GDM1 (cell line): ENCODE measurements around the gene SERINC2.
"Not testable (repeated sequence)": the region's sequence is repeated elsewhere in the genome, so short reads cannot be mapped to it uniquely, and the experiment has no call there.

ENCODE experiments used
- DNase-seq: peaks from one replicate; lab custom pipeline; 2025; lab: John Stamatoyannopoulos, UW

SERINC2 gene

DNA sequence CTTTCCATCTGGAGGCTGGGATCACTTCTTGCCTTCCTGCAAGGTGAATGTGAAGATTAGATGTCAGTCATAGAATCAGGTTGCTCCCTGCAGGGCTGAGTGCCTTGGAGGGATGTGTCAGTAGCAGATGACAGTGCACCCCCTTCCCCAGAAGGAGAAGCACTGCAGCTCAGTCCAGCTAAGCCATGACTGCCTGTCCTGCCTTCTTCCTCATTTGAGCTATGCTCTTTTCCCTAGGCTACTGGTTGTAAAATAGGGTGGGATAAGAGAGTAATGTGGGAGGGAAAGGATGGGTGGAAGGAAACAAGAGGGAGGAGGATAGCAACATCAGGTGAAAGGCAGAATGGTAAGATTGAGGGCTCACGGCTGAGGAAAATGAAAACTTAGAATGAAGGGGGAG, 29.0 kb upstream of the SERINC2 start:
- no peak for DNase-seq

DNA sequence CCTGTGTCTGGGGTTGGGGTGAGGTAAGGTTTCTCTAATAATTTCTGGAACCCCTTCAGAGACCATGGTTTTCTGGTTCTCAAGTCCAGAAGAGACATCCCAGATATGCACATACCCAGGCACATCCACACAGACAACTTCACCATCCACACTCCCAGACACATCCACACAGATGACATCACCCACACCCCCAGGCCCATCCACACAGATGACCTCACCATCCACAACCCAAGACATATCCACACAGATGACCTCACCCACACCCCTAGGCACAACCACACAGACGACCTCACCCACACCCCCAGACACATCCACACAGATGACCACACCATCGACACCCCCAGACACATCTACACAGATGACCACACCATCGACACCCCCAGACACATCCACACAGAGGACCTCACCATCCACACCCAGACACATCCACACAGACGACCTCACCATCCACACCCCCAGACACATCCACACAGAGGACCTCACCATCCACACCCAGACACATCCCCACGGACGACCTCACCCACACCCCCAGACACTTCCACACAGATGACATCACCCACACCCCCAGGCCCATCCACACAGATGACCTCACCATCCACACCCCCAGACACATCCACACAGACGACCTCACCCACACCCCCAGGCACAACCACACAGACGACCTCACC, 26.3 kb upstream of the SERINC2 start:
- DNase-seq: not testable (repeated sequence)

DNA sequence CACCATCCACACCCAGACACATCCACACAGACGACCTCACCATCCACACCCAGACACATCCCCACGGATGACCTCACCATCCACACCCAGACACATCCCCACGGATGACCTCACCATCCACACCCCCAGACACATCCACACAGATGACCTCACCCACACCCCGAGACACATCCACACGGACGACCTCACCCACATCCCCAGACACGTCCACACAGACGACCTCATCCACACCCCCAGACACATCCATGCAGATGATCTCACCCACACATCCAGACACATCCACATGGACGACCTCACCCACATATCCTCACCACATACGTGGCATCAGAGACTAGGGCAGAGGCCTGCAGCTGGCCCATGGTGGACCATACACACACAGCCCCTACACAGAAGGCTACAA, 25.4 kb upstream of the SERINC2 start:
- DNase-seq: no peak

DNA sequence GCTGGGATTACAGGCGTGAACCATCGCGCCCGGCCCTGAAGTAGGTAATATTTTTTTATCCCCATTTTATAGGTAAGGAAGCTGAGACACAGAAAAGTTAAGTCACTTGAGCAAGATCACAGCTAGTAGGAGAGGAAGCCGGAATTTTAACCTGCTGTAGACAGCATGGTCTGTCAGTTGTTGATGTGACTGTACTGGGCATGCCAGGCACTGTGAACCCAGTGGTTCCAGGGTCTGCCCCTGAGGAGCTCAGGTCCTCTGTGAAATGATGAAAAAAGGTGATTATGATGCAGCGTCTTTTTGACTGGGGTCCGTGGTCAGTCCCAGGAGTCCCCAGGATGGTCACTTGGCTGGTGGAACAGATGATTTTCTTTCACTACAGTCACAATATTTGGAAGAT, 23.4 kb upstream of the SERINC2 start:
- no peak for DNase-seq

DNA sequence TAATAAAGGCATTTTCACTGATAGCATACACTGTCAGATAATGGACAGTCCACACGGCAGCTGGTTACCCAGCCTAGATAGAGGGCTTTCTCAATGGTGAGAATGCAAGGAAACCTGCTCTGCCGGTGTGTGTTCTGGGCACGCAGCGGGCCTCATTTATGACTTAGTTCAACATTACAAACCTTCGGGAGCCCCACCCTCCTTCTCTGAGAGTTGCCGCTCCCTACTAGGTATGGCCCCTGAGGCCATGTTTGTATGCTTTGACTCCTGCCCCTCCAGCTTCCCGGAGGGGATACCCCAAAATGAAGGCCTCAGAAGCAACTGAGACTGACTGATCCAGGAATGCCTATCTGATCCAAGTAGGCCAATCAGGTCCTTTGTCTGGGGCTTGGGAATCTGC, 22.9 kb upstream of the SERINC2 start:
- DNase-seq: no peak

DNA sequence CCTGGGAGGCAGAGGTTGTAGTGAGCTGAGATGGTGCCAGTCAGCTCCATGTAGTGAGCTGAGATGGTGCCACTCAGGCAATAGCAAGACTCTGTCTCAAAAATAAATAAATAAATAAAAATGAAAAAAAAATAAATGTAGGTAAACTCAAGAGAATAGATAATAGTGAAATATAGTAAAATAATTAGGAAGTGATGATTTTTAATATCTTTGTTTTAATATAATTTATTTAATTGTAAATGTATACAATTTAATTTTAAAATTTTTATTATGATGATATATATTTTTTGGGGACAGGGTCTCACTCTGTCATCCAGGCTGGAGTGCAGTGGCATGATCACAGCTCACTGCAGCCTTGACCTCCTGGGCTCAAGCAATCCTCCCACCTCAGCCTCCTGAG, 19.6 kb upstream of the SERINC2 start:
- no peak for DNase-seq

DNA sequence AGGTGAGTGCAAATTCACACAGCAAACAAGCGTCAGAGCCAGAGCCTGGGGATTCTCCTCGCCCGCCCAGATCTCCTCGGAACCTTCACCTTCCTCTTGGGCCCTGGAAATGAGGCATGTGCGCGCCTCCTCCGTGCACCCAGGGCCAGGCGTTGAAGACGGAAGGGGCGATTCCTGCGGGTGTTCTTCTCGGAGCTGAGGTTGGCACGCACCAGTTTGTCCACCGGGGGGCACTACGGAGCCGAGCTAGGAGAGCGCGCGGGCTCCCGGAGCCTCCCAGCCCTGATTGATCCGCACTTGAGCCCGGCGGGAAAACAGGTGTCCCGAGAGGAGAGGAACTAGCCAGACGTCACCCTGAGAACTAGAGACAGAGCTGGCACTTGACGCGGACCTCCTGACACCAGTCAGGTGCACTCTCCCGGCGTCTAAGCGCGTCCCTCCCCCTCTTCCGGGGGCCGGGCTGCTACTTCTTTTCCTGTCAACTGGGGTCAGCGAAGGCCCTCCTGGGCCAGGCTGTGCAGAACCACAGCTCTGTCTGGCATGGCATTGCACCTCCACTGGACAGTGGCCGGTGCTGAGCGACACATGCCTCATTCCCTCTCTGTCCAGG, 18.3 kb upstream of the SERINC2 start:
- DNase-seq: peak; percentile 39

DNA sequence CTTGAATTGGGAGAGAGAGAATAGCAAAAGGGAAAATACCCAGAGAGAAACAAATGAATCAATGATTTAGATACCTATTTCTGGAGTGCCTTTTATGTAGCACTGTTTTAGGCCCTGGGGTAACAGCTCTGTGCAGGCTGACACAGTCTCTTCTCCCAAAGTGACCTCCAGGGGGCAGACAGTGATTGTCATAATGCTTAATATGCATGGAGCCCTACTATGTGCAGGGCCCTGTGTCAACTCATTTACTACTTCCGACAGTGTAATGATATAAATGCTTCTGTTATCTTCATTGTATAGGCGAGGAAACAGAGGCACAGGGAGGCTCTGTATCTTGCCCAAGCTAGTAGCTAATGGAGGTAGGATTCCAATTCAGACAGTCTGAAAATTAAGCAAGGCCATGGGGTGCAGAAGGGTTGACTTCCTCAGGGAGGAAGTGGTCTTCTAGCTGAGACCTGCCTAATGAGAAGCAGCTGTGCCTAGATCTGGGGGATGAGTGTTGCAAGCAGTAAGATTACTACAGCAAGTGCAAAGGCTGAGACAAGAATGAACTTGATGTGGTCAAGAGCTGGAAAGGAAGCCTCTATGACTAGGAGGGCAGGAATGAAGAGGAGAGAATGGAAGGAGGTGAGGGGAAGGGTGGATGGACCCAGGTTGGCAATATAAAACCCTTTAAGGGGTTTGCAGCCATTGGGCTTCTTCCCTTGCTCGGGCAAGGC, 16.2 kb upstream of the SERINC2 start:
- DNase-seq: no peak

DNA sequence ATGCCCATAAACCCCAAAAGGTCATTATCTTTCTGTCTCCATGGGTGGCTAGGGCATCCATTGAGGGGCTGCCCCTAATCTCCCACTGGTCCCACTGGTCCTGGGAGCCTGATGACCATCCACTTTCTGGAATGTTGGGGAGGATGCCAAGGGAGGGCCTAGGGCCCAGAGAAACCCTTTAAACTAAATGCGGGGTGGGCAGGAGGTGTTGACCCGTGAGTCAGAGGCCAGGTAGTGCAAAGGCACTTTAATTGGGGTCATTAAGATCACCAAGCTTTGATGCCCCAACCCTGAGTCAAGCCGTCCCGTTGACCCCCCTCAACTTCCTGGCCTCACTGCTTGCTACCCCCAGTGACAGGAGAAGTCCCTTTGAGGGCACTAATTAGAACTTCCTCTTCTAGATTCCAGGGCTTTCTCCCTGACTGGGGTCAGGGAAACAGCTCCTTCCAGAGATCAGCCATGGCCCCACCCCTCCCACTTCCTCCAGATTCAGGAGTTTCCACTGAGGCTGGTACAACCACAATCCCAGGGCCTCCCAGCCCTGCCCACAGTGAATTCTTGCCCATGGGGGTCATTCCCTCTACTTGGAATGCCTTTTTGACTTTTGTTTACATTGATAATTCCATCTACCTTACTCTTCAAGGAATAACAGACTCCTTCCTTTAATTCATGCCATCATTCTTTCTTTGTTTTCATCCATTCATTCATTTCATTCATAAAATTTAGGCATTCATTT, 15.5 kb upstream of the SERINC2 start:
- no peak for DNase-seq

DNA sequence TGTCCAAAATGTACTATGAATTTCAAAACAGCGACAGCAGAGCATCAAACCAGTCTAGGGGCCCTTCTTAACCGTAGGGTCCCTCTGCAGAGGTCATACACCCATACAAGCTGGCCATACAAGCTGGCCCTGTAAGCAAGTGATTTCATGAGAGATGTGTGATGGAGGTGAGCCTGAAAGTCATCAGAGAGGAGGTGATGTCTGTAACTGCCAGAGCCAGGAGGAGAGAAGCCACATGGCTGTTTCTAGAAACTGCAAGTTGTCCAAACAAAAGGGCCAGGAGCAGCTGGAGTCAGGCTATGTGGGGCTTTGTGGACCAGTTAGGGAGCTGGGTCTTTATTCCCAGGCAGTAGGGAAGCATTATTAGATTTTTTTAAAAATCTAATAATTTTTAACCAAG, 14.8 kb upstream of the SERINC2 start:
- DNase-seq: no peak

DNA sequence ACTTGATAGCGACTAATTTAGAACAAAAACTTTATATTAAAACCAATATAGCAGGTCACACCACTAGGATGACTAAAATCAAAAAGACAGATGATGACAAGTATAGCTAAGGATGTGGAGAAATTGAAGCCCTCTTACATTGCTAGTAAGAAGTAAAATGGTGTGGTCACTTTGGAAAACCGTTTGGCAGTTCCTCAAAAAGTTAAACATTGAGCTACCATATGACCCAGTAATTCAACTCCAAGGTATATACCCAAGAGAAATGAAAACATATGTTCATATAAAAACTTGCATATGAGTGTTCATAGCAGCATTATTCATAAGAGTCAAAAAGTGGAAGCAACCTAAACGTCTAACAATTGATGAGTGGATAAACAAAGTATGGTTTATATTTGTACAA, 13.0 kb upstream of the SERINC2 start:
- DNase-seq: no peak

DNA sequence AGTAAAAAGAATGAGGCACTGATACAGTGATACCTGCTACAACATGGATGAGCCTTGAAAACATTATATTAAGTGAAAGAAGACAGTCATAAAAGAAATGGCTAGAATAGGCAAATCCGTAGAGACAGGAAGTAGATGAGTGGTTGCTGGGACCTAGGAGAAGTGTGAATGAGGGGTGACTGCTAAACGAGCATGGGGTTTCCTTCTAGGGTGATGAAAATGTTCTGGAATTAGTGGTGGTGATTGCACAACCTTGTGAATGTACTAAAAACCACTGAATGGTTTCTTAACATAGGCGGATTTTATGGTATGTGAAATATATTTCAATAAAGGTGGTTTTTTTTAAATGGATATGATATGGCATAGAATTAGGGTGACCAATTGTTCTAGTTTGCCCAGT, 12.6 kb upstream of the SERINC2 start:
- no peak for DNase-seq

DNA sequence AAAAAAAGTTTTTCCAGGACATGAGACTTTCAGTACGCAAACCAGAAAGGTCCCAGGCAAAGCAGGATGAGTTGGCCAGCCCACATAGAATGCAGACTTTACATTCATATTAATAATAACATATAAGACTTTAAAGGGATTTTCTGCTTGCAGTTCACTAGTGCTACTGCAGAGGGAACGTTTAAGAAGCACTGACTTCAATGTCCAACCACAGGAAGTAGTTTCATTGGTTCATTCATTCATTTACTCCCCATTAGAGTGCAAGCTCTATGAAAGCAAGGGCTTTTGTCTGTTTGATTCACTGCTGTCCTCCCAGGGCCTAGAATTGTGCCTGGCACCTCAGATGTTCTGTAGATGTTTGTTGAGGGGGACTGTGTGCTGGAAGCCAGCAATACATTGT, 11.8 kb upstream of the SERINC2 start:
- DNase-seq: no peak

DNA sequence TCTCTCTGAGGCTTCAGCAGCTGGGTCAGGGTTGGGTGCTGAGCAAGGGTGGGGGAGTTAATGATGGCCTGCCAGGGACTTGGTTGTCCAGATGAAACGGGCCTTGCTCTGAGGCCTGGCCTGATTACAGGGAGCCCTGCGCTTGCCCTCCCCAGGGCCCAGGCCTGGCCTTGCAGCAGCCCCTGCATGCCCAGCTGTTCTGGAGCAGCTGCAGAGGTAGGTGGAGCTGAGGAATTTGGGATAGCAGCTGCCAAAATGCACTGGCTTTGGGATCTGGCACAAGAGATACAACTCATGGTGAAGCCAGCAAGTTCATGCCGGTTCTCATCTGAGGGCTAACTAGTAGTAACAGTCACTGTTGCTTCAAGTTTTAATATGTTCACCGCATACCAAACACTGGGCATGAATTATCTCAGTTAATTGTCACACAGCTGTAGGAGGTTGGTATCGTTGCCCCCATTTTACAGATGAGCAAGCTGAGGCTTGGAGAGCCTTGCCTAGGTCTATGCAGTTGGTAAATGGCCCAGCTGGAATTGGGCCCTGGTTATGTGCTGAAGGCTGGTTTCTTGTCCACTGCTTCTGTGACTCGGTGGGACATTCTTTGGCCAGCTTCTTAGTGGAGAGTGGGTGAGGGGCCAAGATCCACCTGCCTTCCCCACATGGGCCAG, 7.3 kb upstream of the SERINC2 start:
- DNase-seq: no peak

DNA sequence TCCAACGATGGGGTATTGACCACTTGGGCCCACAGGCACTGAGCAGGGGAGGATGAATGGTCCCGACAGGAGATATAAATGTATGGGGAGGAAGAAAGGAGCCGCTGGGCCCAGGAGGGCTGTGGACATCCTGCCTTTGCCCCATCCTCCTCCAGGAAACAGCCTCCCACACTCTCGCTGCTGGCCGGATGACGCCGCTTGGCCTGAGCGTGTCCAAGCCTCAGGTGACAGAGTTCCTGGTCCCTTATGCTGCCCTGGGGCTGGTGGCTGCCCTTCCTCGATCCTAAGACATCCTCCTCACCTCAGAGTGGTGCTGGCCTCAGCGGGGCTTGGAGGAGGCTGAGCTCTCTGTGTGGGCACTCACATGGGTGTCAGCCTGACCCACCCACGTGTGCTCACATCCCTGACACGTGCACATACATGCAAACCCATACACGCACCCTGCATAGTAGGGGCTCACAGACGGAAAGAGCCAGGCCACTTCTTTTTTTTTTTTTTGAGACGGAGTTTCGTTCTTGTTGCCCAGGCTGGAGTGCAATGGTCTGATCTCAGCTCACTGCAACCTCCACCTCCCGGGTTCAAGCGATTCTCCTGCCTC, 5.9 kb upstream of the SERINC2 start:
- no peak for DNase-seq

DNA sequence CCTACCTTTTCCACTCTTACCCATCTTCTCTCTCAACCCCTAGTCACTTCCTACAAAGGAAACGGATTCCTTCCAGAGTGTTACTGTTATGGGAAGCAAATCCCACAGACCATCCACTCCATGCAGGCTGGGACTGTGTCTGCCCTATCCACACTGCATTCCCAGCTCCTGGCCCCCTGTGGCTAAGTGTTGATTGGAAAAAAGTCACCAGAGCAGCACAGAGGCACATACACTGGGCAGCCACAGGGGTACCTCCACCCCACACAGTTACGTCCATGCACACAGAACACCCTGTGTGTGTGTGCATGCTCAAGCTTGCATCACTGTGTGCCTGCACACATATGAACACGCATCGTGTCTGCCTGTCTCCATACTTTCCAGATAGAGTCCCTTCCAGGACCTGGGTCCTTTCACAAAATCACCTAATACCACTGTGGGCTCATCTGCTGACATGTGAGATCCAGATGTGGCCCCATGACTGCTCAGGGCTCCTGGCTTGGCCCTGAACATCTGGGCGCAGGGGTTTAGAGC, 4.2 kb upstream of the SERINC2 start:
- no peak for DNase-seq

DNA sequence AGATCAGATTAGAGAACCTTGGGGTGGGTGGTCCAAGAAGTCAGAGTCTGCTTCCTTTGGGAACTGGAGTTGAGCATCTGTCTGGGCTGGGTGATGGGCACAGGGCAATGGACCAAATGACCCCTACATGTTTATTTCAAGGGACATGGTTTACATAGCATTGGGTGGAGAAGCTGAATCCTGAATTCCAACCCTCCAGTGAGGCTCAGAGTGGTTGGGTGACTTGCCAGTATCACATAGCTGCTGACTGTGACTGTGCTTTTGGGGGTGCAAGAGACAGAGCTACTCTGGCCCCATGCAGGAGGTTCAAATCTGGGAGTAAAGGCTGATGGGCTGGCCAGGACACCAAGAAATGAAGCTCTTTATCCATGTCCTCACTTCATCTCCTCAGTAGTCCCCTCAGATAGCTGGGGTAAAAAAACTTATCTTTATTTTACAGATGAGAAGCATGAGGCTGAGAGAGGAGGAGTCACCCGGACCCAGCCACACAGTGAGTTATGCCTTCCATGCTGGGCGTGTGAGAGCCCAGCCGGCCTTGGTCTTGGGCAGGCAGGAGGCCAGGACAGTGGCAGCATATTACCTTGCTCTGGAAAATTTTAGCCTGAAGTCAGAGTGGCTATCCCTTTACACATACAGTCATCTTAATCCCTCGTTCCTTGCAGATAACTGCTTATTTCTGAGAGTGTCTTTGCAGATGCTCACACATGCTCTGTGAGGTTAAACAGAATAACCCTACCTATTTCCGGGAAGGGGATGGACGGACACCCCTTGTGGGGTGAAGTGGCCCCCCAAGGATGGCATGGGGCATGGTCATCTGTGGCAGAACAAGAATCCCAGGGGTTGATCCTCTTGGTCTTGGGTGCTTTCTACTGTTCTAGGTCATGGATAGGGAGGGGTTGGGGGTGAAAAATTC, 2.8 kb upstream of the SERINC2 start:
- no peak for DNase-seq

DNA sequence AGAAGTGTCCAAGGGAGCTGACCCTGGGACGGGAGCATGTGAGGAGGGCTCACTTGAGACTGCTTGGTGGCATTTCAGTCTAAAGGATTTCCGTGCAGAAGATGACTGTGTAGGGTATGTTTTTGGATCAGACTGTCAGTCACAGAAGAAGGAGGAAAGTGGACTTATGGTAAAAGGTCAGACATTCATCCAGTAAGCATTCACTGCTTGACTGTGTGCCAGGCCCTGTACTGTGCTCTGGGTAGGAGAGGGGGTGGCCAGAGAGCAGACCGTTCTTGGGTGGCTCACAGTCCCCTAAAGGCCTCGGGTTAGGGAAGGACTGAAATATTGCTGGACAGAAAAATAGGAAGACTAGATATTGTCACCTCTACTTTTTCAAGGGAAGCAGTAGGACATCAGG, 2.1 kb upstream of the SERINC2 start:
- no peak for DNase-seq

DNA sequence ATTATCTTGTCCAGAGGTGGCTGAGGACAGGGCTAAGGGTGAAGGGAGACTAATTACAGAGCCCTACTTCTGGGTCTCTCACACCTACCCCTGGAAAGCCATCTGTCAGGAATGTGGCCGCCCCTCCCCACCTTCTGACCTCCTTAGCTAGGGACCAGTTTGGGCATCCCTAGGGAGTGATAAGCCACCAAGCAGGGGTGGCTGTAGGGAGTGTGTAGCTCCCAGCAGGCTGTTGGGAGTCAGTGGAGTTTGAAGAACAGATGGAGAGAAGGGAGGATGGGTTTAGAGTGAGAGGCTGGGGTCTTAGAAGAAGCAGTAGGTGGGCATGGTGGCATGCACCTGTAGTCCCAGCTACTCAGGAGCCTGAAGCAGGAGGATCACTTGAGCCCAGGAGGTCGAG, 808 bp upstream of the SERINC2 start:
- no peak for DNase-seq

DNA sequence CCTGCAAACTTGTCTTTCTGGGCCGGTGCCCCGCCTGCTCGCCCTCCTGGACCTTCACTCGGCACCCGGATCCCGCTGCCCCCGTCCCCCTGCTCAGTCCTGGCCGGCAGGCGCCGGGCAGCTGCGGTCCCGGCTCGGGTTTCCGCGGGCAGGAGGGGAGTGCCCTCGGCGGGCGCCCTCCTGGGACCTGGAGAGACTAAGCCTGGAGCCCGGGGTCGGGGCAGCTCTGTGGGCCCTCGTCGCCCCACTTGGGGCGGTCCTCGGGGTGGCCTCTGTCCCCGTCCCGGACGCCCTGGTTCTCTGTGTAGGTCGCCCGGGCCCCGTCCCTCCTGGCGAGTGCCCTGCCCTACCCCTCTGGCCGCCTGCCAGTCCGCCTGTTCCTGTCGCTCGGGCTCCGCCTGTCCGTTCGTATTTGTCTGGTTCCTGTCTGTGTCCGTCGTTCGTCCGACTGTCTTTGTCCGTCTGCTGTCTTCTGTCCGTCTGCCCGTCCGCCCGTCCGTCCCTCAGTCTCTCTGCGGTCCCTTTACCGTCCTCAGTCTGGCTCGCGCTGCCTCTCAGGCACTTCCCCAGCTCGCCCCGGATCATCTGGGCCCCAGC, 490 bp downstream of the SERINC2 start:
- DNase-seq: no peak
